ENCODE data around the gene HOMER2. TPM values are rescaled to one million over a fixed set of nuclear protein-coding genes. Genes with fewer than 3 reads are reported as not detected.

Gene HOMER2
- total and polyA plus RNA-seq, 9 of the 15 experiments (the other 6 are each of a cell fraction or from before 2014, with no cell fraction given): 0.13 to 0.47 (median 0.29) TPM; not detected in 1

DNA sequence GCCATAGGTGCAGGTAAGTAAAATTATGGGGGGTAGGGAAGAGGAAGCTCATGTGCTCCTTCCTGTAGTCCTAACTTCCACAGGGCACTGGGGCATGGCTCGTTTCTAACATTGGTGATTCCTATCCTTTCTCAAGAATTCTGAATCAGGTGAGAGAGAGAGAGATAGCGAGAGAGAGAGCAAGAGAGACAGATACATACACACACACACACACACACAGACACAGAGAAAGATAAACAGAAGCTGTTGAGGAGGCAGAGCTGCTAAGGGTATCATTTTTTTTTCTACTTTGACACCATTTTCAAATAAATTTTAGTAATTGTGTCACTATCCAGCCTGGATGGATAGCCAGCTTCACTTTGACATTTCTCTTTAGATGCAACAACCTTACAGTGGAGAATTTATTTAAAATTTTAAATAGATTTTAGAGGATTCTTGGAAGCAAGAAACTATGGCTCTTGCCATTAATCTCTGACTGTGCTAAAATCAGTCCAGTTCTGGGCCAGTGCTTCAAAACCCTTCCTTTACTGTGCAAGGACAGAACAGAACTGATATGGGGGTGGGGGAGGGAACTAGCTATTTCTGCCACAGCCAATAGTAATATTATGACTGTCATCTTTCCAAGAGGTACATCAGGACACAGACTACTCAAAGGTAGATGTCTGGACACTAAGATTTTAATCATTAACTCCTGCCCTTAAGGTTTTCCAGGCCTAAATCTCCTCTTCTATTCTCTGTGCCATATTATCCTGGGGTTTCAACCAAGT lies 18.9 kb upstream of the HOMER2 start:
- ChIA-PET POLR2A (interaction anchor here (0.9 to 1.6 kb wide), 3 partner anchors 12 to 100 kb away, joined by 3 to 7 read pairs (median 5); no protein-coding TSS in a partner anchor), CTCF (ENCODE audit: low intra/inter-chr PET ratio) (no interaction called here)
- no peak overlapping the region for H3K27ac ChIP-seq (ENCODE audit: extremely low read depth, low read depth, low read length)
- H3K79me2 ChIP-seq (ENCODE audit: control insufficient read depth, insufficient read depth, low read length): no peaks in the 10 kb centered on the region
- WGBS (ENCODE audit: insufficient coverage, low coverage, missing lambda C conversion rate): 0% methylated on average over 1 of the region's 2 CpGs
- ATAC-seq (no peak), FAIRE-seq (no peak), DNase-seq (ENCODE audit: extremely low read depth in 1 of 4, low spot score in 3 of 4) (no peak)
- H4K20me1 ChIP-seq (replicated peaks; ENCODE audit: control insufficient read depth, insufficient read depth, low read length): no peaks in the 10 kb centered on the region
- BruUV-seq (replicated peaks): no TSS peak
- no peaks in the 10 kb centered on the region for H3K36me3 ChIP-seq (ENCODE audit: control insufficient read depth, insufficient read depth, low read length)
- H3K27me3 ChIP-seq (ENCODE audit: control insufficient read depth in 2 of 2, insufficient read depth in 2 of 2, low read length in 2 of 2): peaks cover 4 to 6% of the 10 kb centered on the region in 2 experiments; a peak in 4 of 5 replicates
- in situ Hi-C loops (cut with MboI) (no loop called here), intact Hi-C loops (cut with micrococcal nuclease) (no loop called here)
- no peaks in the 10 kb centered on the region for H3K9me1 ChIP-seq (ENCODE audit: control insufficient read depth, insufficient read depth, low read length)
- no peak overlapping the region for H2AFZ ChIP-seq (ENCODE audit: low read depth, low read length)
- no peak overlapping the region for H3K4me3 ChIP-seq
- H3K4me1 ChIP-seq (replicated peaks in 1 of 2; ENCODE audit: control insufficient read depth in 2 of 2, insufficient read depth in 2 of 2, low read length in 2 of 2): no peaks in the 10 kb centered on the region
- TF ChIP-seq NCOA1 (IDR thresholded peaks at IDR 0.05; ENCODE audit: low read depth) (no peak), FOXJ2 (tag; IDR thresholded peaks at IDR 0.05) (0 out of 2 replicates have a peak, but pooled peaks have one; percentile 23)
- H3K4me2 ChIP-seq (ENCODE audit: insufficient read depth, low read length): no peak overlapping the region
- H3K9ac ChIP-seq (ENCODE audit: insufficient read depth in 1 of 2, low read depth in 2 of 2, low read length in 2 of 2): no peak overlapping the region
- no peaks in the 10 kb centered on the region for H3K9me3 ChIP-seq (replicated peaks; ENCODE audit: control insufficient read depth, insufficient read depth, low read depth, low read length)

- Histone ChIP-seq H3K9me3 (replicated peaks; ENCODE audit: control insufficient read depth, insufficient read depth, low read depth, low read length) (no peaks in the 10 kb centered on the region), H3K79me2 (ENCODE audit: control insufficient read depth, insufficient read depth, low read length) (no peaks in the 10 kb centered on the region), H3K36me3 (ENCODE audit: control insufficient read depth, insufficient read depth, low read length) (no peaks in the 10 kb centered on the region), H3K9ac (ENCODE audit: insufficient read depth in 1 of 2, low read depth in 2 of 2, low read length in 2 of 2) (no peak overlapping the region), H3K27me3 (ENCODE audit: control insufficient read depth in 2 of 2, insufficient read depth in 2 of 2, low read length in 2 of 2) (peaks cover 4 to 10% of the 10 kb centered on the region in 2 experiments; a peak in 4 of 5 replicates), H2AFZ (ENCODE audit: low read depth, low read length) (no peak overlapping the region), H3K9me1 (ENCODE audit: control insufficient read depth, insufficient read depth, low read length) (no peaks in the 10 kb centered on the region), H3K4me1 (replicated peaks in 1 of 2; ENCODE audit: control insufficient read depth in 2 of 2, insufficient read depth in 2 of 2, low read length in 2 of 2) (no peaks in the 10 kb centered on the region), H3K27ac (ENCODE audit: extremely low read depth, low read depth, low read length) (no peak overlapping the region), H4K20me1 (replicated peaks; ENCODE audit: control insufficient read depth, insufficient read depth, low read length) (no peaks in the 10 kb centered on the region), H3K4me2 (ENCODE audit: insufficient read depth, low read length) (no peak overlapping the region), H3K4me3 (no peak overlapping the region)
- no TSS peak for BruUV-seq (replicated peaks)
- CTCF ChIA-PET (ENCODE audit: low intra/inter-chr PET ratio): no interaction called here
- ATAC-seq (no peak), FAIRE-seq (no peak), DNase-seq (ENCODE audit: extremely low read depth in 1 of 4, low spot score in 3 of 4) (no peak)
- WGBS (ENCODE audit: insufficient coverage, low coverage, missing lambda C conversion rate): 6% methylated on average over 1 of the region's 1 CpG
- intact Hi-C loops (cut with micrococcal nuclease) (no loop called here), in situ Hi-C loops (cut with MboI) (no loop called here)
- POLR2A ChIA-PET: interaction anchor here (1.2 to 1.6 kb wide), 3 partner anchors 10 to 13 kb away, joined by 5 to 7 read pairs (median 5); no protein-coding TSS in a partner anchor
- TF ChIP-seq CBFB (CRISPR knock-in tag; IDR thresholded peaks at IDR 0.05) (no peak), HMGN3 (IDR thresholded peaks at IDR 0.05; ENCODE audit: borderline replicate concordance, extremely low read depth, insufficient read length, low read depth, low read length) (no peak), ZNF134 (CRISPR knock-in tag; conservative IDR thresholded peaks at IDR 0.05) (no peak), KLF13 (tag; IDR thresholded peaks at IDR 0.05; ENCODE audit: borderline replicate concordance, low read depth) (no peak), EGR1 (conservative IDR thresholded peaks at IDR 0.05) (no peak), ZNF766 (CRISPR knock-in tag; conservative IDR thresholded peaks at IDR 0.05) (no peak), ZNF232 (CRISPR knock-in tag; IDR thresholded peaks at IDR 0.05) (no peak), IRF9 (tag; IDR thresholded peaks at IDR 0.05) (no peak), SNRNP70 (optimal IDR thresholded peaks at IDR 0.05; ENCODE audit: low read depth, low read length) (no peak), ARNT (IDR thresholded peaks at IDR 0.05) (no peak), ETV5 (CRISPR knock-in tag; IDR thresholded peaks at IDR 0.05; ENCODE audit: low read depth) (no peak), RBBP5 (IDR thresholded peaks at IDR 0.05; ENCODE audit: borderline replicate concordance, insufficient read depth, low read length, poor library complexity, severe bottlenecking) (no peak), ZNF551 (CRISPR knock-in tag; IDR thresholded peaks at IDR 0.05) (no peak)
These were observed 18.2 kb upstream of the HOMER2 start for GRCh38 chr15:82970696-82971095.

Measured in K562 (cell line).